Measurements from ENCODE around the gene TLE5. TPM values are rescaled to one million over a fixed set of nuclear protein-coding genes. Genes with fewer than 3 reads are reported as not detected.
A peak's percentile ranks its signal among the peaks of the same experiment; 100 is the strongest.

The TLE5 gene
- total and polyA plus RNA-seq, 10 of the 15 experiments (the other 5 are each of a cell fraction or from before 2014, with no cell fraction given): 2.5 to 373 (median 154) TPM

DNA sequence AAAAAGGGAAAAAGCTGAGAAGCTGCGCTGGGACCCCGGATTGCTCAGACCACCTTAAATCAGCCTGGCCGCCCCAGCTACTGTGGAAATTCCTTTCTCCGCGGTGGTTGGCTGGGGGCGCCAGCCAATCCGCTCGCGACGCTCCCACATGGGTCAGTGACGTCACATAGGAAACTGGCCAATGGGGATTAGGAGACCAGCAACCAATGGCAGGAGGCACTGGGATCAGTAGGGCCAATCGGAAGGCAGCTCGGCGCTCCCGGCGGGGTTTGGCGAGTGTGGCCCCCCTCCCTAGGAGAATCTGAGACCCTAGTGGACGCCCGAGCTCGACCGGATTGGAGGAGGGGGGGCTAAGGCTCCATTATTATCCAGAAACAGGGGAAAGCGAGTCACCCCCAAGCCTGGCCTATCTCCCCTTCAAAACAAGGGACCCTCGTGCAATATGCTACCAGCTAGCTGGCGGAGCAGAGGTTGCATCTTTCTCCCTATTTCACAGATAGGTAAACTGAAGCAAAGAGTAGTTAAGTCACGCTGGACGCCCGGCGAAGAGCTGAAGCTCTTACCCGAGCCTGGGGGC, 26.7 kb downstream of the TLE5 start (continued):
- TF ChIP-seq, protein P1, sequence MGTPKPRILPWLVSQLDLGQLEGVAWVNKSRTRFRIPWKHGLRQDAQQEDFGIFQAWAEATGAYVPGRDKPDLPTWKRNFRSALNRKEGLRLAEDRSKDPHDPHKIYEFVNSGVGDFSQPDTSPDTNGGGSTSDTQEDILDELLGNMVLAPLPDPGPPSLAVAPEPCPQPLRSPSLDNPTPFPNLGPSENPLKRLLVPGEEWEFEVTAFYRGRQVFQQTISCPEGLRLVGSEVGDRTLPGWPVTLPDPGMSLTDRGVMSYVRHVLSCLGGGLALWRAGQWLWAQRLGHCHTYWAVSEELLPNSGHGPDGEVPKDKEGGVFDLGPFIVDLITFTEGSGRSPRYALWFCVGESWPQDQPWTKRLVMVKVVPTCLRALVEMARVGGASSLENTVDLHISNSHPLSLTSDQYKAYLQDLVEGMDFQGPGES (IDR thresholded peaks at IDR 0.05): peak; percentile 86
- TF ChIP-seq, protein P2, sequence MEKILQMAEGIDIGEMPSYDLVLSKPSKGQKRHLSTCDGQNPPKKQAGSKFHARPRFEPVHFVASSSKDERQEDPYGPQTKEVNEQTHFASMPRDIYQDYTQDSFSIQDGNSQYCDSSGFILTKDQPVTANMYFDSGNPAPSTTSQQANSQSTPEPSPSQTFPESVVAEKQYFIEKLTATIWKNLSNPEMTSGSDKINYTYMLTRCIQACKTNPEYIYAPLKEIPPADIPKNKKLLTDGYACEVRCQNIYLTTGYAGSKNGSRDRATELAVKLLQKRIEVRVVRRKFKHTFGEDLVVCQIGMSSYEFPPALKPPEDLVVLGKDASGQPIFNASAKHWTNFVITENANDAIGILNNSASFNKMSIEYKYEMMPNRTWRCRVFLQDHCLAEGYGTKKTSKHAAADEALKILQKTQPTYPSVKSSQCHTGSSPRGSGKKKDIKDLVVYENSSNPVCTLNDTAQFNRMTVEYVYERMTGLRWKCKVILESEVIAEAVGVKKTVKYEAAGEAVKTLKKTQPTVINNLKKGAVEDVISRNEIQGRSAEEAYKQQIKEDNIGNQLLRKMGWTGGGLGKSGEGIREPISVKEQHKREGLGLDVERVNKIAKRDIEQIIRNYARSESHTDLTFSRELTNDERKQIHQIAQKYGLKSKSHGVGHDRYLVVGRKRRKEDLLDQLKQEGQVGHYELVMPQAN (conservative IDR thresholded peaks at IDR 0.05): peak; percentile 72
- TF ChIP-seq NRF1 (conservative IDR thresholded peaks at IDR 0.05; ENCODE audit: low read depth, low read length) (no peak), NFXL1 (IDR thresholded peaks at IDR 0.05; ENCODE audit: borderline replicate concordance) (no peak), ZNF24 (IDR thresholded peaks at IDR 0.05) (no peak), IRF4 (IDR thresholded peaks at IDR 0.05; ENCODE audit: low read depth, low read length) (no peak), FOS (IDR thresholded peaks at IDR 0.05; ENCODE audit: borderline replicate concordance, extremely low read depth, insufficient read length) (peak; percentile 81), EED (IDR thresholded peaks at IDR 0.05; ENCODE audit: low read depth) (no peak), EZH2 (IDR thresholded peaks at IDR 0.05; ENCODE audit: borderline replicate concordance, control insufficient read depth, low read depth, low read length) (no peak), FOXK2 (IDR thresholded peaks at IDR 0.05) (no peak), SMAD1 (IDR thresholded peaks at IDR 0.05; ENCODE audit: low read depth, partially characterized antibody) (no peak), MTA2 (IDR thresholded peaks at IDR 0.05; ENCODE audit: low read depth) (peak; percentile 9; the same call in 1 of the 2 replicates), PML (IDR thresholded peaks at IDR 0.05; ENCODE audit: low read length) (no peak), WRNIP1 (IDR thresholded peaks at IDR 0.05; ENCODE audit: borderline replicate concordance, low read depth, low read length) (peak; percentile 98; the same call in 1 of the 2 replicates), ZZZ3 (IDR thresholded peaks at IDR 0.05; ENCODE audit: control insufficient read depth, insufficient read length, low read depth) (no peak), ZNF207 (IDR thresholded peaks at IDR 0.05; ENCODE audit: borderline replicate concordance) (no peak), MEF2B (IDR thresholded peaks at IDR 0.05; ENCODE audit: partially characterized antibody, poor library complexity, severe bottlenecking) (peak; percentile 36), CHD2 (IDR thresholded peaks at IDR 0.05; ENCODE audit: borderline replicate concordance, low read depth, low read length) (peak; percentile 87; the same call in 1 of the 2 replicates), IKZF1 (conservative IDR thresholded peaks at IDR 0.05) (no peak), KLF5 (IDR thresholded peaks at IDR 0.05; ENCODE audit: partially characterized antibody) (no peak)
- TF ChIP-seq, protein P3, sequence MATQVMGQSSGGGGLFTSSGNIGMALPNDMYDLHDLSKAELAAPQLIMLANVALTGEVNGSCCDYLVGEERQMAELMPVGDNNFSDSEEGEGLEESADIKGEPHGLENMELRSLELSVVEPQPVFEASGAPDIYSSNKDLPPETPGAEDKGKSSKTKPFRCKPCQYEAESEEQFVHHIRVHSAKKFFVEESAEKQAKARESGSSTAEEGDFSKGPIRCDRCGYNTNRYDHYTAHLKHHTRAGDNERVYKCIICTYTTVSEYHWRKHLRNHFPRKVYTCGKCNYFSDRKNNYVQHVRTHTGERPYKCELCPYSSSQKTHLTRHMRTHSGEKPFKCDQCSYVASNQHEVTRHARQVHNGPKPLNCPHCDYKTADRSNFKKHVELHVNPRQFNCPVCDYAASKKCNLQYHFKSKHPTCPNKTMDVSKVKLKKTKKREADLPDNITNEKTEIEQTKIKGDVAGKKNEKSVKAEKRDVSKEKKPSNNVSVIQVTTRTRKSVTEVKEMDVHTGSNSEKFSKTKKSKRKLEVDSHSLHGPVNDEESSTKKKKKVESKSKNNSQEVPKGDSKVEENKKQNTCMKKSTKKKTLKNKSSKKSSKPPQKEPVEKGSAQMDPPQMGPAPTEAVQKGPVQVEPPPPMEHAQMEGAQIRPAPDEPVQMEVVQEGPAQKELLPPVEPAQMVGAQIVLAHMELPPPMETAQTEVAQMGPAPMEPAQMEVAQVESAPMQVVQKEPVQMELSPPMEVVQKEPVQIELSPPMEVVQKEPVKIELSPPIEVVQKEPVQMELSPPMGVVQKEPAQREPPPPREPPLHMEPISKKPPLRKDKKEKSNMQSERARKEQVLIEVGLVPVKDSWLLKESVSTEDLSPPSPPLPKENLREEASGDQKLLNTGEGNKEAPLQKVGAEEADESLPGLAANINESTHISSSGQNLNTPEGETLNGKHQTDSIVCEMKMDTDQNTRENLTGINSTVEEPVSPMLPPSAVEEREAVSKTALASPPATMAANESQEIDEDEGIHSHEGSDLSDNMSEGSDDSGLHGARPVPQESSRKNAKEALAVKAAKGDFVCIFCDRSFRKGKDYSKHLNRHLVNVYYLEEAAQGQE (IDR thresholded peaks at IDR 0.05; ENCODE audit: low read depth, low read length): no peak
- TF ChIP-seq, protein P4, sequence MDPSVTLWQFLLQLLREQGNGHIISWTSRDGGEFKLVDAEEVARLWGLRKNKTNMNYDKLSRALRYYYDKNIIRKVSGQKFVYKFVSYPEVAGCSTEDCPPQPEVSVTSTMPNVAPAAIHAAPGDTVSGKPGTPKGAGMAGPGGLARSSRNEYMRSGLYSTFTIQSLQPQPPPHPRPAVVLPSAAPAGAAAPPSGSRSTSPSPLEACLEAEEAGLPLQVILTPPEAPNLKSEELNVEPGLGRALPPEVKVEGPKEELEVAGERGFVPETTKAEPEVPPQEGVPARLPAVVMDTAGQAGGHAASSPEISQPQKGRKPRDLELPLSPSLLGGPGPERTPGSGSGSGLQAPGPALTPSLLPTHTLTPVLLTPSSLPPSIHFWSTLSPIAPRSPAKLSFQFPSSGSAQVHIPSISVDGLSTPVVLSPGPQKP (IDR thresholded peaks at IDR 0.05; ENCODE audit: low read depth, low read length): no peak

Measured in GM12878 (cell line).